Stimulated activated CD4-positive, alpha-beta T cell treated with anti-CD3 and anti-CD28 coated beads, Interleukin-1b, Interleukin-23, amount 100 ng/mL, for 48 hours (primary cell): ENCODE measurements around the gene THBS3.
"Not testable (repeated sequence)": the region's sequence is repeated elsewhere in the genome, so short reads cannot be mapped to it uniquely, and the experiment has no call there.

Source experiments
- DNase-seq: peaks from one replicate; pipeline ENCODE4 v3.0.0-alpha.2; 2020

The THBS3 gene

GRCh38 chr1:155172732-155173477 is 34.8 kb downstream of the THBS3 start, which contains the start of gene KRTCAP2:
Gene KRTCAP2 (minus strand): TSS chr1:155173304. CDS start chr1:155173224, 80 bp downstream.
- peak; percentile 96 for DNase-seq

- DNase-seq, result no peak
Measured at GRCh38 chr1:155171836-155172731, 35.6 kb downstream of the THBS3 start.

- no peak for DNase-seq
Measured at GRCh38 chr1:155170806-155171205, 36.9 kb downstream of the THBS3 start.

- DNase-seq, result no peak
Measured at GRCh38 chr1:155170101-155170785, 37.5 kb downstream of the THBS3 start.

- no peak for DNase-seq
Measured at GRCh38 chr1:155169541-155169940, 38.2 kb downstream of the THBS3 start.

GRCh38 chr1:155168456-155169210 is 39.1 kb downstream of the THBS3 start:
- no peak for DNase-seq

- not testable (repeated sequence) for DNase-seq
Measured at GRCh38 chr1:155168105-155168445, 39.6 kb downstream of the THBS3 start.

GRCh38 chr1:155167166-155168104 is 40.3 kb downstream of the THBS3 start:
- DNase-seq, result peak; percentile 86

- no peak for DNase-seq
Measured at GRCh38 chr1:155166471-155167165, 41.1 kb downstream of the THBS3 start.

- no peak for DNase-seq
Measured at GRCh38 chr1:155166051-155166470, 41.6 kb downstream of the THBS3 start.

GRCh38 chr1:155164625-155165024 is 43.1 kb downstream of the THBS3 start:
- not testable (repeated sequence) for DNase-seq

GRCh38 chr1:155163785-155164184 is 43.9 kb downstream of the THBS3 start:
- DNase-seq, result not testable (repeated sequence)

- DNase-seq, result not testable (repeated sequence)
Measured at GRCh38 chr1:155162631-155163030, 45.1 kb downstream of the THBS3 start.

- DNase-seq, result no peak
Measured at GRCh38 chr1:155160128-155160527, 47.6 kb downstream of the THBS3 start.

- DNase-seq, result no peak
Measured at GRCh38 chr1:155158991-155159390, 48.7 kb downstream of the THBS3 start.

- not testable (repeated sequence) for DNase-seq
Measured at GRCh38 chr1:155155996-155156643, 51.6 kb downstream of the THBS3 start.
